ENCODE data around the gene INSL3. TPM values are rescaled to one million over a fixed set of nuclear protein-coding genes. Genes with fewer than 3 reads are reported as not detected.
"Not testable (repeated sequence)": the region's sequence is repeated elsewhere in the genome, so short reads cannot be mapped to it uniquely, and the experiment has no call there.

The INSL3 gene
- total and polyA plus RNA-seq, 2 of the 8 experiments (the other 6 are each of a cell fraction or from before 2014, with no cell fraction given): 0.41 to 1.5 TPM

- ChIA-PET POLR2A (ENCODE audit: partially characterized antibody) (interaction anchor here (0.7 to 1.3 kb wide), 3 partner anchors 16 to 128 kb away, joined by 3 to 4 read pairs (median 3); no protein-coding TSS in a partner anchor), CTCF (ENCODE audit: partially characterized antibody) (interaction anchor here (0.7 to 4.4 kb wide), 3 partner anchors 12 to 477 kb away, joined by 4 to 38 read pairs (median 5); a partner anchor contains a TSS)
- not testable (repeated sequence) for H2BK120ac ChIP-seq (replicated peaks; ENCODE audit: low read depth, low read length); H3K4me1 ChIP-seq (replicated peaks in 1 of 4; ENCODE audit: control insufficient read depth in 3 of 4, insufficient read depth in 4 of 4, low read length in 3 of 4); H3K56ac ChIP-seq (replicated peaks; ENCODE audit: insufficient read length, low read depth, low read length); H2AFZ ChIP-seq (ENCODE audit: low read length); DNase-seq (ENCODE audit: low read depth in 1 of 2, low spot score in 2 of 2); H4K5ac ChIP-seq (ENCODE audit: insufficient read length, low read depth, low read length); H4K91ac ChIP-seq (replicated peaks; ENCODE audit: insufficient read length, low read length); H2BK15ac ChIP-seq (ENCODE audit: low read length); H3K23ac ChIP-seq (ENCODE audit: insufficient read length); H3K79me1 ChIP-seq (ENCODE audit: low read depth, low read length); H4K20me1 ChIP-seq (replicated peaks in 1 of 2; ENCODE audit: control insufficient read depth in 1 of 2, insufficient read depth in 2 of 2, low read length in 2 of 2); H2BK20ac ChIP-seq (ENCODE audit: low read length); H3K23me2 ChIP-seq (ENCODE audit: low read depth, low read length); H3K4ac ChIP-seq (replicated peaks; ENCODE audit: insufficient read length, low read depth, low read length); H2BK5ac ChIP-seq (ENCODE audit: low read depth, low read length); FAIRE-seq; H3K36me3 ChIP-seq (ENCODE audit: control insufficient read depth in 2 of 4, insufficient read depth in 4 of 4, low read length in 3 of 4); H2BK12ac ChIP-seq (ENCODE audit: low read depth, low read length); H3K9ac ChIP-seq (replicated peaks in 1 of 4; ENCODE audit: extremely low read depth in 1 of 4, low read depth in 3 of 4, low read length in 3 of 4); H2AK5ac ChIP-seq (ENCODE audit: low read depth, low read length); H4K8ac ChIP-seq (ENCODE audit: extremely low read depth, insufficient read depth, low read length); H3K4me3 ChIP-seq (ENCODE audit: extremely low read depth in 1 of 4, insufficient read depth in 2 of 4, low read depth in 3 of 4, low read length in 4 of 4); H3K27ac ChIP-seq (ENCODE audit: low read depth, low read length); H3K18ac ChIP-seq (ENCODE audit: extremely low read depth, low read length); H3K9me3 ChIP-seq (ENCODE audit: insufficient read depth in 2 of 2, low read depth in 1 of 2, low read length in 1 of 2); H3K27me3 ChIP-seq (replicated peaks in 1 of 4; ENCODE audit: control insufficient read depth in 3 of 4, extremely low read depth in 1 of 4, insufficient read depth in 3 of 4, low read length in 3 of 4); H3K79me2 ChIP-seq (ENCODE audit: control insufficient read depth in 1 of 2, insufficient read depth in 2 of 2, low read length in 2 of 2); H3K14ac ChIP-seq (ENCODE audit: insufficient read length)
- H3K4me2 ChIP-seq (ENCODE audit: insufficient read depth in 1 of 2, low read depth in 2 of 2, low read length in 2 of 2): peak overlapping the region; percentile 17 to 98; a peak in 2 of 4 replicates
- TF ChIP-seq KDM1A (IDR thresholded peaks at IDR 0.05; ENCODE audit: borderline replicate concordance, low read length): peak; percentile 82; the same call in 1 of the 2 replicates
- WGBS, 2 experiments (ENCODE audit: extremely low coverage in 1 of 2, insufficient coverage in 1 of 2, insufficient read length in 1 of 2, insufficient replicate concordance in 2 of 2, low coverage in 1 of 2, low lambda C conversion rate in 2 of 2, missing lambda C conversion rate in 1 of 2): 62% methylated on average over 7 of the region's 10 CpGs; no CpG with 5 or more reads in 1 of the 2 experiments
Measured at GRCh38 chr19:17777840-17778239, 43.5 kb downstream of the INSL3 start.

Data from H1 (cell line).